ENCODE results near the gene SLC25A27. TPM values are rescaled to one million over a fixed set of nuclear protein-coding genes. Genes with fewer than 3 reads are reported as not detected.

The SLC25A27 gene
- total RNA-seq, 4 donors from 2014 or later, result 24.6 to 47.2 (median 33.3) TPM

DNA sequence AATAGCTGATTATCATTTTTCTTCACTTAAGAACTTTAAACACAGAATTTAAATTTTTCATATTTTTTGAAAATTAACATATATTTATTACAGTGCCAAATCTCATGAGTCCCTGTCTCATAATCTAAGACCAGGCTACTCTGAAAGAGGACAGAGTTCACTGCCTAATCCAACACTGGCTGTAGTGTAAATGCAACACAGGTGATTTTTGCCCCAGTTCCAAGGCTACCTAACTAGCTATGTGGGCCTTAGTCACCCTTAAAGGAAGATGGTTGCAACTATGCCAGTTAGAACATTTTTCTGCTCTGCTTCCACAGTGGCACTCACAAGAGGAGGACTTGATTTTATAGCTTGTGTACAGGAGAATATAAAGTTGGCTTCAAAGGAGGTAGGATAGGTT, 4.9 kb downstream of the SLC25A27 start:
- no peak overlapping the region for H3K27ac ChIP-seq
- intact Hi-C loops (cut with DNase I; ENCODE audit: low total_unique reads), result no loop called here
- no peak for DNase-seq
- no peaks in the 10 kb centered on the region for H3K27me3 ChIP-seq
- no peaks in the 10 kb centered on the region for H3K9me3 ChIP-seq
- H3K4me3 ChIP-seq, result no peak overlapping the region
- no peaks in the 10 kb centered on the region for H3K4me1 ChIP-seq
- TF ChIP-seq, protein P1, sequence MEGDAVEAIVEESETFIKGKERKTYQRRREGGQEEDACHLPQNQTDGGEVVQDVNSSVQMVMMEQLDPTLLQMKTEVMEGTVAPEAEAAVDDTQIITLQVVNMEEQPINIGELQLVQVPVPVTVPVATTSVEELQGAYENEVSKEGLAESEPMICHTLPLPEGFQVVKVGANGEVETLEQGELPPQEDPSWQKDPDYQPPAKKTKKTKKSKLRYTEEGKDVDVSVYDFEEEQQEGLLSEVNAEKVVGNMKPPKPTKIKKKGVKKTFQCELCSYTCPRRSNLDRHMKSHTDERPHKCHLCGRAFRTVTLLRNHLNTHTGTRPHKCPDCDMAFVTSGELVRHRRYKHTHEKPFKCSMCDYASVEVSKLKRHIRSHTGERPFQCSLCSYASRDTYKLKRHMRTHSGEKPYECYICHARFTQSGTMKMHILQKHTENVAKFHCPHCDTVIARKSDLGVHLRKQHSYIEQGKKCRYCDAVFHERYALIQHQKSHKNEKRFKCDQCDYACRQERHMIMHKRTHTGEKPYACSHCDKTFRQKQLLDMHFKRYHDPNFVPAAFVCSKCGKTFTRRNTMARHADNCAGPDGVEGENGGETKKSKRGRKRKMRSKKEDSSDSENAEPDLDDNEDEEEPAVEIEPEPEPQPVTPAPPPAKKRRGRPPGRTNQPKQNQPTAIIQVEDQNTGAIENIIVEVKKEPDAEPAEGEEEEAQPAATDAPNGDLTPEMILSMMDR (IDR thresholded peaks at IDR 0.05), result no peak
- TF ChIP-seq POLR2A (IDR thresholded peaks at IDR 0.05), result no peak
- H3K36me3 ChIP-seq, result no peaks in the 10 kb centered on the region

DNA sequence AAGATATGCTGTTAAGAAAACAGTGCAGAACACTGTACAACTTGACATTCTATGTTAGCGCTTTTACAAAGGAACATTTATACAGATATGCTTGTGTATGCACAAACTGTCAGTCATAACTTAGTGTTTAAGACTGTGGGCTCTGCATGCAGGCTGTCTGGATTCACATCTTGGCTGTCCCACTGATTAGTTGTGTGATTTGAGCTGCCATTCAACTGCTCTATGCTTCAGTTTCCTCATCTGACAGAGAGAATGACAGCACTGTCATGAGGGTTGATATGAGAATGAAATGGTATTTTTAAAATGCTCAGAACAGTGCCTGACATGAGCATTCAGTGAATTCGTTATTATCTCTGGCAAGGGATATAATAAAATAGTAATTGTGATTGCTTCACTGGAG, 8.7 kb downstream of the SLC25A27 start:
- H3K27ac ChIP-seq, result no peak overlapping the region
- no peaks in the 10 kb centered on the region for H3K4me1 ChIP-seq
- H3K9me3 ChIP-seq, result no peaks in the 10 kb centered on the region
- TF ChIP-seq POLR2A (IDR thresholded peaks at IDR 0.05), result no peak
- TF ChIP-seq, protein P1 (IDR thresholded peaks at IDR 0.05), result no peak
- H3K27me3 ChIP-seq, result no peaks in the 10 kb centered on the region
- no peaks in the 10 kb centered on the region for H3K36me3 ChIP-seq
- intact Hi-C loops (cut with DNase I; ENCODE audit: low total_unique reads), result no loop called here
- no peak overlapping the region for H3K4me3 ChIP-seq
- no peak for DNase-seq

DNA sequence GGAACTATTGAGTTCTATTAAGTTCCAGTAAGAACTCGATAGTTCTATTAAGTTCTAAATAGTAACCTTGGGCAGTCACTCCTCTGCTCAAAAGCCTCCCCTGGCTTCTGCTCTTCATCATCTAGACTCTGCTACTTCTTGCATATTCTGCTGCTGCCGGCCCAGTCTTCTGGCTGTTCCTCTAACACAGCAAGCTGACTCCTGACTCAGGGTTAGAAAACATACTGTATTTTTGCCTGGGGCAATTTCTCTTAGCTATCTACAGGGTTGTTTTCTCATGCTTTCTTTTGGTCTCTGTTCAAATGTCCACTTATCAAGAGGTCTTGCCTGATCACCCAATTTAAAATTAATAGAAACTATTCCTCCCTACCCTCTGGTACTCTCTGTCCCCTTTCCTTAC, 14.6 kb downstream of the SLC25A27 start:
- no peak overlapping the region for H3K4me3 ChIP-seq
- H3K4me1 ChIP-seq, result no peaks in the 10 kb centered on the region
- H3K36me3 ChIP-seq, result no peaks in the 10 kb centered on the region
- TF ChIP-seq POLR2A (IDR thresholded peaks at IDR 0.05), result no peak
- TF ChIP-seq, protein P1 (IDR thresholded peaks at IDR 0.05), result no peak
- intact Hi-C loops (cut with DNase I; ENCODE audit: low total_unique reads), result no loop called here
- no peak overlapping the region for H3K27ac ChIP-seq
- no peak for DNase-seq
- H3K27me3 ChIP-seq, result no peaks in the 10 kb centered on the region
- H3K9me3 ChIP-seq, result no peaks in the 10 kb centered on the region

GRCh38 chr6:46674410-46674809, 21.6 kb downstream of the SLC25A27 start:
- no peak for DNase-seq
- Histone ChIP-seq H3K9me3 (no peaks in the 10 kb centered on the region), H3K4me3 (no peak overlapping the region), H3K27ac (no peak overlapping the region), H3K4me1 (no peaks in the 10 kb centered on the region), H3K36me3 (no peaks in the 10 kb centered on the region), H3K27me3 (no peaks in the 10 kb centered on the region)
- intact Hi-C loops (cut with DNase I; ENCODE audit: low total_unique reads), result no loop called here
- TF ChIP-seq, protein P1 (IDR thresholded peaks at IDR 0.05), result no peak
- TF ChIP-seq POLR2A (IDR thresholded peaks at IDR 0.05), result no peak

GRCh38 chr6:46676604-46677313, 24.0 kb downstream of the SLC25A27 start:
- H3K36me3 ChIP-seq, result no peaks in the 10 kb centered on the region
- intact Hi-C loops (cut with DNase I; ENCODE audit: low total_unique reads), result no loop called here
- no peaks in the 10 kb centered on the region for H3K9me3 ChIP-seq
- no peak overlapping the region for H3K27ac ChIP-seq
- H3K27me3 ChIP-seq, result no peaks in the 10 kb centered on the region
- no peak for TF ChIP-seq POLR2A (IDR thresholded peaks at IDR 0.05)
- TF ChIP-seq, protein P1 (IDR thresholded peaks at IDR 0.05), result no peak
- no peak for DNase-seq
- no peak overlapping the region for H3K4me3 ChIP-seq
- H3K4me1 ChIP-seq, result no peaks in the 10 kb centered on the region
